HPDE6-E6E7 (cell line): ENCODE results near the gene GP1BB.

Experiments
- DNase-seq: peaks from one replicate; pipeline ENCODE4 v3.0.0; 2011; ENCODE audit warnings: missing footprints; ENCODE audit errors: extremely low spot score

Gene GP1BB

GRCh38 chr22:19755722-19756287 is 32.5 kb downstream of the GP1BB start:
- no peak for DNase-seq

GRCh38 chr22:19756288-19757128 is 33.2 kb downstream of the GP1BB start:
- peak; percentile 76 for DNase-seq

GRCh38 chr22:19757140-19757984 is 34.0 kb downstream of the GP1BB start:
- DNase-seq, result no peak

- no peak for DNase-seq
These were observed 34.9 kb downstream of the GP1BB start for GRCh38 chr22:19757985-19758895.

- no peak for DNase-seq
These were observed 35.6 kb downstream of the GP1BB start for GRCh38 chr22:19758896-19759426.

GRCh38 chr22:19759427-19760057 is 36.2 kb downstream of the GP1BB start:
- no peak for DNase-seq

- no peak for DNase-seq
These were observed 37.0 kb downstream of the GP1BB start, which contains the start of gene TBX1 for GRCh38 chr22:19760058-19760950. Gene TBX1, plus strand, starts transcription at chr22:19760778. Its CDS starts 66 bp downstream, at chr22:19760844.

- no peak for DNase-seq
These were observed 37.8 kb downstream of the GP1BB start for GRCh38 chr22:19760951-19761724.

GRCh38 chr22:19761725-19762567 is 38.6 kb downstream of the GP1BB start:
- DNase-seq, result no peak

- DNase-seq, result no peak
These were observed 39.5 kb downstream of the GP1BB start for GRCh38 chr22:19762568-19763457.

GRCh38 chr22:19763458-19764298 is 40.3 kb downstream of the GP1BB start:
- DNase-seq, result no peak

GRCh38 chr22:19764299-19764593 is 40.9 kb downstream of the GP1BB start:
- DNase-seq, result no peak

- no peak for DNase-seq
These were observed 41.5 kb downstream of the GP1BB start for GRCh38 chr22:19764636-19765476.

- DNase-seq, result no peak
These were observed 42.3 kb downstream of the GP1BB start for GRCh38 chr22:19765477-19766239.

- no peak for DNase-seq
These were observed 42.8 kb downstream of the GP1BB start for GRCh38 chr22:19766240-19766510.
